ENCODE data around the gene SALL2.

- TF ChIP-seq EZH2 (IDR thresholded peaks at IDR 0.05) (no peak), CTCF (IDR thresholded peaks at IDR 0.05) (no peak)
These were observed 29.7 kb downstream of the SALL2 start for GRCh38 chr14:21496453-21496852.
